Cortex of kidney (tissue), 1 donor: ENCODE results near the gene GRAMD4.

Experiments
- DNase-seq: peaks from one replicate; lab custom pipeline; 2025; lab: John Stamatoyannopoulos, UW

The GRAMD4 gene

GRCh38 chr22:46619830-46620501, at the start of gene GRAMD4:
Gene GRAMD4 (plus strand): TSS chr22:46620386. CDS start chr22:46626800, 6,414 bp downstream.
- no peak for DNase-seq

GRCh38 chr22:46571642-46572250, 48.4 kb upstream of the GRAMD4 start:
- no peak for DNase-seq

GRCh38 chr22:46572911-46573780, 47.0 kb upstream of the GRAMD4 start:
- no peak for DNase-seq

- DNase-seq: no peak
These were observed 46.3 kb upstream of the GRAMD4 start for GRCh38 chr22:46573781-46574437.

- DNase-seq: no peak
These were observed 45.7 kb upstream of the GRAMD4 start for GRCh38 chr22:46574438-46574992.

GRCh38 chr22:46574993-46575910, 44.9 kb upstream of the GRAMD4 start:
- DNase-seq: no peak

GRCh38 chr22:46575911-46576555, 44.2 kb upstream of the GRAMD4 start:
- no peak for DNase-seq

GRCh38 chr22:46576556-46577367, 43.4 kb upstream of the GRAMD4 start:
- DNase-seq: no peak

GRCh38 chr22:46577368-46578249, 42.6 kb upstream of the GRAMD4 start:
- no peak for DNase-seq

GRCh38 chr22:46578251-46578823, 41.8 kb upstream of the GRAMD4 start:
- DNase-seq: no peak

- no peak for DNase-seq
These were observed 41.2 kb upstream of the GRAMD4 start for GRCh38 chr22:46578824-46579561.

GRCh38 chr22:46579751-46580449, 40.3 kb upstream of the GRAMD4 start:
- DNase-seq: no peak

GRCh38 chr22:46580940-46581537, 39.1 kb upstream of the GRAMD4 start:
- no peak for DNase-seq

- DNase-seq: no peak
These were observed 38.5 kb upstream of the GRAMD4 start for GRCh38 chr22:46581538-46582244.

GRCh38 chr22:46582281-46582933, 37.8 kb upstream of the GRAMD4 start:
- DNase-seq: no peak
